GM19351 (cell line): ENCODE results near the gene KY.

Experiments used
- ATAC-seq: cut with Tn5 transposase; IDR thresholded peaks from one replicate; pipeline ENCODE4 v1.9.1; 2021; ENCODE audit warnings: mild to moderate bottlenecking, moderate library complexity; ENCODE audit not compliant: unreplicated experiment

KY gene

GRCh38 chr3:134647902-134648760 lies 2.7 kb downstream of the KY start:
- ATAC-seq = no peak

GRCh38 chr3:134646086-134646485 lies 4.7 kb downstream of the KY start:
- ATAC-seq = no peak

GRCh38 chr3:134645515-134645914 lies 5.3 kb downstream of the KY start:
- no peak for ATAC-seq

GRCh38 chr3:134644731-134645514 lies 5.9 kb downstream of the KY start:
- ATAC-seq = no peak

GRCh38 chr3:134643150-134643675 lies 7.6 kb downstream of the KY start:
- no peak for ATAC-seq

GRCh38 chr3:134642445-134643149 lies 8.2 kb downstream of the KY start:
- ATAC-seq = no peak

GRCh38 chr3:134641671-134642300 lies 9.0 kb downstream of the KY start:
- no peak for ATAC-seq

GRCh38 chr3:134640872-134641470 lies 9.9 kb downstream of the KY start:
- no peak for ATAC-seq

GRCh38 chr3:134640378-134640777 lies 10.4 kb downstream of the KY start:
- ATAC-seq = no peak

- no peak for ATAC-seq
Measured at GRCh38 chr3:134638385-134639030, 12.3 kb downstream of the KY start.

- no peak for ATAC-seq
Measured at GRCh38 chr3:134636406-134636805, 14.4 kb downstream of the KY start.

GRCh38 chr3:134630506-134630905 lies 20.3 kb downstream of the KY start:
- no peak for ATAC-seq

- no peak for ATAC-seq
Measured at GRCh38 chr3:134628884-134629283, 21.9 kb downstream of the KY start.

- ATAC-seq = no peak
Measured at GRCh38 chr3:134627831-134628230, 23.0 kb downstream of the KY start.

GRCh38 chr3:134625885-134626741 lies 24.7 kb downstream of the KY start:
- ATAC-seq = no peak

- no peak for ATAC-seq
Measured at GRCh38 chr3:134625462-134625861, 25.4 kb downstream of the KY start.

- no peak for ATAC-seq
Measured at GRCh38 chr3:134624537-134625287, 26.1 kb downstream of the KY start.

GRCh38 chr3:134623615-134624245 lies 27.1 kb downstream of the KY start:
- no peak for ATAC-seq
